ENCODE data around the gene LPCAT1.
"Not testable (repeated sequence)": the region's sequence is repeated elsewhere in the genome, so short reads cannot be mapped to it uniquely, and the experiment has no call there.

LPCAT1 gene

DNA sequence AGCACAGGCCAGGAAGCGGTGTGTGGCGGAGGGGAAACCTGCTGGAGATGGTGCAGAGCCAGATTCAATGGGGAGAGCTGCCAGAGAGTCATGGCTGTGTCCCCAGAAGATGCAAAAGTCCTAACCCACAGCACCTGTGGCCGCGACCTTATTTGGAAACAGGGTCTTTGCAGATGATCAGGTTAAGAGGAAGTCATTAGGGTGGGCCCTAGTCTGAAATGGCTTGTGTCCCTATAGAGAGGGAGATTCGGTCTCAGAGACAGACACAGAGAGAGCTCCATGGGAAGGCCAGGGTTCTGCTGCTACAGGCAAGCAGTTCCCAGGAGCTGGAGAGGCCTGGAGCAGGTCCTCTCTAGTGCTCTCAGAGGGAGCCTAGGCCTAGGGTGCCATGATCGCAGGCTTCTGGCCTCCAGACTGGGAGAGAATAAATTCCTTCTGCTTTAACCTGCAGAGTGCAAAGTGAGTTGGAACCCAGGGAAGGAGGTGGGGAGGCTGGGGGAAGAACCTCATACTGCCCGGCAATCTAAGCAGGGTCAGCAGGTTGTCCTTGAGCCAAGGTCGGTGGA lies 1.9 kb upstream of the LPCAT1 start:
- FAIRE-seq (no peak), DNase-seq (ENCODE audit: extremely low spot score, insufficient read length, low read depth) (no peak)

GRCh38 chr5:1524799-1525623 lies 1.3 kb upstream of the LPCAT1 start:
- DNase-seq (ENCODE audit: extremely low spot score, insufficient read length, low read depth) (no peak), FAIRE-seq (no peak)

GRCh38 chr5:1524481-1524798 lies 680 bp upstream of the LPCAT1 start:
- FAIRE-seq (no peak), DNase-seq (ENCODE audit: extremely low spot score, insufficient read length, low read depth) (no peak)

DNA sequence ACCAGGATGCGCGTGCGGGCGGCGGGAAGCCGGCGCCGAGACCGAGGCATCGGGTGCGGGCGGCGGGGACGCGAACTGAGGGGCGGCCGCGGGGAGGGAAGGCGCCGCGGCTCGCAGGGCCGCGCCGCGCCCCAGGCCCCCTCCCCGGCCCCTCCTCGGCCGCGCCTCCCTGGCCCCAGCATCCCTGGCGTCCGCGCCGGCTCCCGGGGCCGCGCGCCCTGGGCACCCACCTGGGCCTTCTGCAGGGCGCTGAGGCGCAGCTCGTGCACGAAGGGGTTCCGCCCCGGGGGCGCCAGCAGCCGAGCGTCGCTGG lies 324 bp downstream of the LPCAT1 start:
- FAIRE-seq: no peak

GRCh38 chr5:1522601-1523479 lies 920 bp downstream of the LPCAT1 start:
- no peak for DNase-seq (ENCODE audit: extremely low spot score, insufficient read length, low read depth)
- FAIRE-seq: peak; percentile 50

More for the DNA sequence above, 324 bp downstream of the LPCAT1 start:
- DNase-seq (ENCODE audit: extremely low spot score, insufficient read length, low read depth): no peak

GRCh38 chr5:1521671-1522600 lies 1.8 kb downstream of the LPCAT1 start:
- DNase-seq (ENCODE audit: extremely low spot score, insufficient read length, low read depth): no peak
- FAIRE-seq: no peak

DNA sequence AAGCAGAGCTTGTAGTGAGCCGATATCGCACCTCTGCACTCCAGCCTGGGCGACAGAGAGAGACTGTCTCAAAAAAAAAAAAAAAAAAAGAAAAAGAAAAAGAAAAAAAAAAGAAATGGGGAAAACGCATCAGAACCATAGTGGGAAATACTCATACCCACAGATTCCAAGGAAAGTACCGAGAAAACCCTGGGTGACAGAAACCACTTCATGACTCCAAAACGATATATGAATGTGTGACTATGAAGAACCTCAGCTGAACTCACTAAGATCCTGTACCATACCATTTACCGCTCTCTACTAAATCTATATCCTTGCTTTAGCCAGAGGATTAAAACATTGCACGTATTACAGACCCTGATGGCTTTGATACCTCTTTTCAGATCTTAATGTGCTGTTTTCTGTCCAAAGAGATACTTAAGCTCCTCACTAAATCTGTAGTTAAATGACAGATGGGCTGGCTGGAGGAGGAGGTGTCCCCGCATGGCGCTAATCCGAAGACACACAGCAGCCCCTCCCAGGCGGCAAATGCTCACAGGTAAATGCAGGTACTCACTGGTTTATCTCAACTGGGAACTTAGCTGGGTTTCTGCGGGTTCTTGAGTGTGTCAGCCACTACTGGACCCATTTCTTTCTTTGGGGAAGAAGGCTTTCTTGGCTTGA lies 2.8 kb downstream of the LPCAT1 start:
- FAIRE-seq (no peak), DNase-seq (ENCODE audit: extremely low spot score, insufficient read length, low read depth) (no peak)

DNA sequence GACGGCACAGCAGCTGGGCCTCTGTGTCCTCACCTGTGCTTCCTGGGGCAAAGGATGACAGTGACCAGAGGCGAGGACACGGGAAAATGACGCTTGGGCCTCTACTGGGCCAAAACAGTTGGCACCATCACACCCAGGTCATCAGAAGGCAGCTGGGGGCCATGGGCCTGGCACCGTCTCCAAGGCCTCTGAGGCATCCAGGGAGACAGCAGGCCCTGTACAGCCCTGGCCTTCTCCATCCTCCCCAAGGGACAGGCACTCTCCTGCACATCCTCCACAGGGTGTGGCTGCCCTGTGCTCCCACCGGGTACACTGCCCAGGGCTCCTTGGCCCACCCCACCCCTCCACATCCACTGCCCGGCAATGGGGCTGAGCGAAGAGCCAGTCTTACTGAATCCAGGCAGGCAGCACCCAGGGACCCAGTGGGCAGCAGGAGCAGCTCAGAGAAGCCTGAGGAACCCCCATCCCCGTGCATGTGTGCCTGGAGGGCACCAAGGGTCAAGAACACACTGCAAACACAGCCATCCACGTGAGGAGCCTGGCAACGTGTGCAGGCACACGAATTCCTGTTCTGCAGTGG lies 4.0 kb downstream of the LPCAT1 start:
- FAIRE-seq (no peak), DNase-seq (ENCODE audit: extremely low spot score, insufficient read length, low read depth) (no peak)

DNA sequence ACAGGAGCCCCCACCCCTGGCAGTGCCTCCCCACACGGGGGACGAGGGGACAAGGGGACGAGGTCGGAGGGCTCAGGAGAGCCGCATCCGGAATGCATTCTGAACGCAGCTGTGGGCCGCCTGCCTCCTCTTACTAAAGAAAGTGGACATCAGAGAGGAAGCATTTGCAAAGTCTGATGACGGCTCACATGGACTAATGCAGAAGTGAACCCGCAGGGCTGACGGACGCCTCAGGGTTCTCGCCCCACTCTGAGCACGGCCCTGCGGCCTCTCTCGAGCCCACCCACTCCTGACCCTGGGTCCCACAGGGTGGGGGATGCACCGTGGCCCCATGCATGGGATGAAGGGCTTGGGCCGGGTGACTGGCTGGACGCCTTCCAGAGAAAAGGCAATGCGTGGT lies 5.9 kb downstream of the LPCAT1 start:
- DNase-seq (ENCODE audit: extremely low spot score, insufficient read length, low read depth) (no peak), FAIRE-seq (no peak)

DNA sequence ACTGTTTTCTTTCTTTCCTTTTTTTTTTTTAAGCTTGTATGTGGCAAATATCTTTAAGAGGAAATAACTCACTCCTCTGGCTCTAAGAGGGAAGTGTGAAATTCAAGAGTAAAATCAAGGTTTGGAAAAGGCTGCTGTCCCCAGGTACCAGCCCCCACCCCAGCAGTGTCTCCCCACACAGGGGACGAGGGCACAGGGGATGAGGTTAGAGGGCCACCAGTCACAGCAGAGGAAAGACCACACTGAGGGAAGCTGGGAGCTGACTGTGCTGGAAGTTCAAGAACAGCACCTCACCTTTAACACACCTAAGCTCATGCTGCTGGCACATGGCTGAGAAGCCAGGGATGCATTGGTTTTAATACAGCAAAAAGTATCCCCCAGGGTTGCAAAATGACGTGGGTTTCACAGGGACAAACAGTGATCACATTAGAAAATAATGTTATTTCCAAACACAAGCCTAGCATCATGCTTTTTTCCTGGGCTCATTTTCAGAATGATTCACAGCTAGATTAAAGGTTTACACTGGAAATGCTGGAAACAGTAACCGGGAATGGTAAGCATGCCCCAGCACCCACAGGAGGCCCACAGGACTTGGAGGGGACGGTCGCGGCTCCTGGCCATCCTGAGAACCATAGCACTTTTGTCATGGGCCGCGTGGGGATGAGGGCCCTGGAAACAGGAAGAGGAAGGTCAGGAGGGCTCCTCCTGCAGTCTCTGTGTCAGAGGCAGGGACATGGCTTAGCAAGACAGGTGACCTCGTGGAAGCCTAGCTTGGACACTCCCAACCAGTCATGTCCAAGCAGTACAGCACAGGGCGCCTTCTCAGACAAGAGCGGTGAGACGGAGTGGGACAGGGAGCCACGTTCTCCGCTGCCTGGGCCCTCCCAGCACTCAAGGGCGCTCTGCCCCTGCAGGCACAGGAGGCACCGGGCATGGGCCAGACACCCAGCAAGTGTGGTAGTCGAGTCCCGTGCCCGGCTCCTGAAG lies 6.9 kb downstream of the LPCAT1 start:
- no peak for DNase-seq (ENCODE audit: extremely low spot score, insufficient read length, low read depth)
- FAIRE-seq: no peak

- no peak for FAIRE-seq
- DNase-seq (ENCODE audit: extremely low spot score, insufficient read length, low read depth): no peak
Observed at GRCh38 chr5:1515921-1516571, 7.7 kb downstream of the LPCAT1 start.

- DNase-seq (ENCODE audit: extremely low spot score, insufficient read length, low read depth) (no peak), FAIRE-seq (no peak)
Observed at GRCh38 chr5:1515311-1515920, 8.3 kb downstream of the LPCAT1 start.

- DNase-seq (ENCODE audit: extremely low spot score, insufficient read length, low read depth); FAIRE-seq: not testable (repeated sequence)
Observed at GRCh38 chr5:1514819-1515310, 8.9 kb downstream of the LPCAT1 start.

DNA sequence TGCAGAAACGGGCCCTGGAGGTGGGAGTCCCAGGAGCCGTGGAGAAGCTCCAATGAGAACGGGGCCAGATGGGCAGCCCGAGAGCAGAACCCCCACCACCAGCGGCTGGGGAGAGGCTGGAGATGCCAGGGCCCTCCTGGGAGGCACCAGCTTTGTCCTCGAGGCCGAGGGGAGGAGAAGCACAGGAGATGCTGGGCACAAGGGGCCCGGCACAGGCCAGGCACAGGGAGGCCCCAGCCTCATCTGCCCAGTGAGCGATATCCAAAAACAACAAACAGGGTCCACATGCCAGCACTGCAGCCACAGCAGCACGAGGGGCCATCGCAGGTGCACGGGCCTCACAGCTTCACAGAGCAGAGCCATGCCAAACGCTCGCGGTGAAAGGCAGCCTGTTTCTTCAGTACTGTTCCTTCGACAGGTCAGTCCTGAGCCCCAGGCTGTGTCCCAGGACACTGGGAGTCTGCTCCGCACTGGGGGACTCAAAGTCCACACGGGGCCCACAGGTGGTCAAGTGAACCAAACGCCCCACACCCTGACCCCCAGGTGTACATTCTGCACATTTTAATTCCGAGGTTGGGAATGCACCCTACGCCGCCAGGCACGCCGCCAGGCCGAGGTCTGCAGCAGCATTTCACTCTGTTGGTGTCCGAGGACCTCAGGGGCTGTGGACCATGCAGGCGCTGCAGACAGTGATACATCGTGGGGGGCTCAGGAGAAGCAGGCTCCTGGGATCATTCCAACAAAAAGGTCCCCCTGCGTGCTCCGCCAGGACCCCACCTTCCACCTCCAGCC lies 9.5 kb downstream of the LPCAT1 start:
- DNase-seq (ENCODE audit: extremely low spot score, insufficient read length, low read depth) (no peak), FAIRE-seq (no peak)

GRCh38 chr5:1513326-1514026 lies 10.3 kb downstream of the LPCAT1 start:
- DNase-seq (ENCODE audit: extremely low spot score, insufficient read length, low read depth) (no peak), FAIRE-seq (no peak)
